WTC11 (cell line): ENCODE results near the gene DUS1L. TPM values are rescaled to one million over a fixed set of nuclear protein-coding genes. Genes with fewer than 3 reads are reported as not detected.

Source experiments
- ATAC-seq: fragments of 200-7000 bp; cut with Tn5 transposase; 2 replicates; pipeline ENCODE4 v1.10.0; 2021; ENCODE audit warnings: mild to moderate bottlenecking, moderate library complexity
- CTCF ChIA-PET: fragments of 300-600 bp; sonication (Branson Sonifier 250); formaldehyde crosslinking; loops from one replicate; lab custom pipeline; 2021; ENCODE audit warnings: antibody characterized with exemption; lab: Charles Lee
- POLR2A ChIA-PET: fragments of 350-600 bp; sonication (Branson Sonifier 250); formaldehyde crosslinking; loops from one replicate; lab custom pipeline; 2021; ENCODE audit warnings: antibody characterized with exemption; lab: Charles Lee
- DNase-seq: peaks from one replicate; pipeline ENCODE4 v3.0.0; 2021; ENCODE audit warnings: low spot score
- H3K27ac Mint-ChIP-seq: 2 replicates; pipeline ENCODE4 v1.8.0; 2021; ENCODE audit warnings: mixed read lengths
- H3K27me3 Mint-ChIP-seq: 2 replicates; pipeline ENCODE4 v1.8.0; 2021; ENCODE audit warnings: low read depth, mild to moderate bottlenecking, moderate library complexity, mixed read lengths
- H3K36me3 Mint-ChIP-seq: 2 replicates; pipeline ENCODE4 v1.8.0; 2021; ENCODE audit warnings: mixed read lengths
- H3K4me1 Mint-ChIP-seq: 2 replicates; pipeline ENCODE4 v1.8.0; 2022; ENCODE audit warnings: mixed read lengths
- H3K4me3 Mint-ChIP-seq: 2 replicates; pipeline ENCODE4 v1.8.0; 2021; ENCODE audit warnings: mild to moderate bottlenecking, moderate library complexity, mixed read lengths
- H3K9me3 Mint-ChIP-seq: 2 replicates; pipeline ENCODE4 v1.8.0; 2021; ENCODE audit warnings: mixed read lengths
- AFF4 ChIP-seq: sonication (generic); formaldehyde crosslinking; IDR thresholded peaks from 2 replicates; pipeline ENCODE4 v1.8.1; 2023; ENCODE audit warnings: mild to moderate bottlenecking, missing genetic modification reagents, borderline replicate concordance
- AR ChIP-seq: fragments of 250-450 bp; sonication (Bioruptor Pico); IDR thresholded peaks from 2 replicates; pipeline ENCODE4 v1.9.0; 2021; ENCODE audit warnings: mild to moderate bottlenecking
- ATF1 ChIP-seq: sonication (generic); formaldehyde crosslinking; IDR thresholded peaks from 2 replicates; pipeline ENCODE4 v1.8.1; 2023; ENCODE audit warnings: mild to moderate bottlenecking, moderate library complexity, missing genetic modification reagents
- CBFB ChIP-seq: sonication (generic); formaldehyde crosslinking; IDR thresholded peaks from 2 replicates; pipeline ENCODE4 v1.8.1; 2022; ENCODE audit warnings: mild to moderate bottlenecking, low read depth, missing genetic modification reagents
- ELF4 ChIP-seq: sonication (generic); formaldehyde crosslinking; IDR thresholded peaks from 2 replicates; pipeline ENCODE4 v1.8.1; 2022; ENCODE audit warnings: low read depth, mild to moderate bottlenecking, moderate library complexity, missing genetic modification reagents
- ESRRA ChIP-seq: sonication (generic); formaldehyde crosslinking; IDR thresholded peaks from 2 replicates; pipeline ENCODE4 v1.8.1; 2022; ENCODE audit warnings: mild to moderate bottlenecking, missing genetic modification reagents, borderline replicate concordance
- GRHL2 ChIP-seq: fragments of 250-450 bp; sonication (Bioruptor Pico); IDR thresholded peaks from 2 replicates; pipeline ENCODE4 v1.8.0; 2022; ENCODE audit warnings: mild to moderate bottlenecking, moderate library complexity; ENCODE audit not compliant: insufficient replicate concordance, severe bottlenecking
- IRF1 ChIP-seq: sonication (generic); formaldehyde crosslinking; IDR thresholded peaks from 2 replicates; pipeline ENCODE4 v1.8.0; 2023; ENCODE audit warnings: missing genetic modification reagents
- NFE2L1 ChIP-seq: sonication (generic); formaldehyde crosslinking; IDR thresholded peaks from 2 replicates; pipeline ENCODE4 v1.8.1; 2023; ENCODE audit warnings: missing genetic modification reagents
- NFYB ChIP-seq: sonication (generic); formaldehyde crosslinking; conservative IDR thresholded peaks from 2 replicates; pipeline ENCODE4 v1.8.0; 2022; ENCODE audit warnings: low read depth, missing genetic modification reagents
- NR2C2 ChIP-seq: sonication (generic); formaldehyde crosslinking; IDR thresholded peaks from 2 replicates; pipeline ENCODE4 v1.8.0; 2022; ENCODE audit warnings: mild to moderate bottlenecking, missing genetic modification reagents
- RORB ChIP-seq: fragments of 250-450 bp; sonication (Bioruptor Pico); IDR thresholded peaks from 2 replicates; pipeline ENCODE4 v1.9.0; 2021; ENCODE audit warnings: mild to moderate bottlenecking
- TP53 ChIP-seq: sonication (generic); formaldehyde crosslinking; IDR thresholded peaks from 2 replicates; pipeline ENCODE4 v1.8.1; 2023; ENCODE audit warnings: mild to moderate bottlenecking, missing genetic modification reagents
- ZNF121 ChIP-seq: sonication (generic); formaldehyde crosslinking; IDR thresholded peaks from 2 replicates; pipeline ENCODE4 v1.8.0; 2023; ENCODE audit warnings: missing genetic modification reagents
- ZNF138 ChIP-seq: sonication (generic); formaldehyde crosslinking; conservative IDR thresholded peaks from 2 replicates; pipeline ENCODE4 v1.8.1; 2022; ENCODE audit warnings: mild to moderate bottlenecking, moderate library complexity, missing genetic modification reagents
- ZNF317 ChIP-seq: sonication (generic); formaldehyde crosslinking; IDR thresholded peaks from 2 replicates; pipeline ENCODE4 v1.8.1; 2023; ENCODE audit warnings: low read depth, mild to moderate bottlenecking, moderate library complexity, missing genetic modification reagents, borderline replicate concordance
- ZNF423 ChIP-seq: fragments of 250-450 bp; sonication (Bioruptor Pico); IDR thresholded peaks from 2 replicates; pipeline ENCODE4 v2.1.2; 2022; ENCODE audit warnings: mild to moderate bottlenecking, moderate library complexity
- total RNA-seq: library from RNA; stranded (reverse); gene quantifications from 3 replicates; pipeline ENCODE4 v1.2.3, GENCODE V29; 2021
- TF ChIP-seq, protein P1 (sequence below): sonication (generic); formaldehyde crosslinking; IDR thresholded peaks from 2 replicates; pipeline ENCODE4 v1.8.0; 2023; ENCODE audit warnings: mild to moderate bottlenecking, missing genetic modification reagents
- TF ChIP-seq, protein P2 (sequence below): sonication (generic); formaldehyde crosslinking; IDR thresholded peaks from 2 replicates; pipeline ENCODE4 v1.8.0; 2022; ENCODE audit warnings: missing genetic modification reagents

Gene DUS1L
- total RNA-seq, 1 experiment from 2014 or later: 120 TPM

DNA sequence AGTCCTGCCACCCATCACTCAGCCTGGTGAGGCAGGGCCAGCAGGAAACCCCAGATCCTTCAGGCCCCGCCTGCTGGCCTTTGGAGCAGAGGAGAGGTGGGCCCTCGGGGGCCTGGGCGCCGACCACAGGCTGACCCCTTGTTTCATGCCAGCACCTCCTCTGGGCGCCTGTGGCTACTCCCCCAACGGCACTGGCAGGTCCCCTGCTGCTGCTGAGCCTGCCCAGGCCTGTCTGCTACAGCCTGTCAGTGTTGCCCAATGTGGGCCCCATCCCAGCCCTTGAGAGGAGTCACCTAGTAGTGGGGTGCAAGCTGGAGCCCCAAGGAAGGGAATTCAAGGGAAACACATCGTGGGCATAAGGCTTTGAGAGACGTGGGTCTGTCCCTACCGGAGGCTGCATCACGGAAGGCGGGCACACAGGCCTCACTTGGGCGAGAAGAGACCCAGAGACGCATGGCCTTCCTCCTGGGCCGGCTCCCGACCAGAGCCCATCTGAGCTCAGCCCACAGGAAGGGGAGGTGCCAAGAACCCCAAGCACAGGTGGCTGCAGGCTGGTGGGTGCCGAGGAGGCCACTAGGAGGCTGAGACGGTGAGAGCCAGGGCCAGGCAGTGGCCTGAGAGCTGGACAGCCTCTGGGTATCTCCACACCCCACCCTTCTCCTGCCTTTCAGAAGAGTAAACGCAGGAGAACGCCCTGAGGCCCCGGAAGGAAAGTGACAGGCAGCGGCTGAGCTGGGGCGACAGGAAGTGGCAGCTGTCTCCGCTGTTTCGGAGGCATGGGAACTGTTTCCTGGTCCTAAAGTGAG is 40.5 kb upstream of the DUS1L start (continued):
- TF ChIP-seq ZNF317 (CRISPR knock-in tag) (0 out of 2 replicates have a peak, but pooled peaks have one; percentile 13), TP53 (0 out of 2 replicates have a peak, but pooled peaks have one; percentile 35), RORB (CRISPR knock-in tag) (no peak), NFE2L1 (peak; percentile 54; the same call in 1 of the 2 replicates), CBFB (CRISPR knock-in tag) (0 out of 2 replicates have a peak, but pooled peaks have one; percentile 49), ATF1 (no peak), ESRRA (no peak), ZNF138 (CRISPR knock-in tag) (0 out of 2 replicates have a peak, but pooled peaks have one; percentile 44), GRHL2 (CRISPR knock-in tag) (no peak)
- TF ChIP-seq, protein P1, sequence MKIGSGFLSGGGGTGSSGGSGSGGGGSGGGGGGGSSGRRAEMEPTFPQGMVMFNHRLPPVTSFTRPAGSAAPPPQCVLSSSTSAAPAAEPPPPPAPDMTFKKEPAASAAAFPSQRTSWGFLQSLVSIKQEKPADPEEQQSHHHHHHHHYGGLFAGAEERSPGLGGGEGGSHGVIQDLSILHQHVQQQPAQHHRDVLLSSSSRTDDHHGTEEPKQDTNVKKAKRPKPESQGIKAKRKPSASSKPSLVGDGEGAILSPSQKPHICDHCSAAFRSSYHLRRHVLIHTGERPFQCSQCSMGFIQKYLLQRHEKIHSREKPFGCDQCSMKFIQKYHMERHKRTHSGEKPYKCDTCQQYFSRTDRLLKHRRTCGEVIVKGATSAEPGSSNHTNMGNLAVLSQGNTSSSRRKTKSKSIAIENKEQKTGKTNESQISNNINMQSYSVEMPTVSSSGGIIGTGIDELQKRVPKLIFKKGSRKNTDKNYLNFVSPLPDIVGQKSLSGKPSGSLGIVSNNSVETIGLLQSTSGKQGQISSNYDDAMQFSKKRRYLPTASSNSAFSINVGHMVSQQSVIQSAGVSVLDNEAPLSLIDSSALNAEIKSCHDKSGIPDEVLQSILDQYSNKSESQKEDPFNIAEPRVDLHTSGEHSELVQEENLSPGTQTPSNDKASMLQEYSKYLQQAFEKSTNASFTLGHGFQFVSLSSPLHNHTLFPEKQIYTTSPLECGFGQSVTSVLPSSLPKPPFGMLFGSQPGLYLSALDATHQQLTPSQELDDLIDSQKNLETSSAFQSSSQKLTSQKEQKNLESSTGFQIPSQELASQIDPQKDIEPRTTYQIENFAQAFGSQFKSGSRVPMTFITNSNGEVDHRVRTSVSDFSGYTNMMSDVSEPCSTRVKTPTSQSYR (CRISPR knock-in tag): 0 out of 2 replicates have a peak, but pooled peaks have one; percentile 31
- TF ChIP-seq, all 79 proteins: peak for 12

DNA sequence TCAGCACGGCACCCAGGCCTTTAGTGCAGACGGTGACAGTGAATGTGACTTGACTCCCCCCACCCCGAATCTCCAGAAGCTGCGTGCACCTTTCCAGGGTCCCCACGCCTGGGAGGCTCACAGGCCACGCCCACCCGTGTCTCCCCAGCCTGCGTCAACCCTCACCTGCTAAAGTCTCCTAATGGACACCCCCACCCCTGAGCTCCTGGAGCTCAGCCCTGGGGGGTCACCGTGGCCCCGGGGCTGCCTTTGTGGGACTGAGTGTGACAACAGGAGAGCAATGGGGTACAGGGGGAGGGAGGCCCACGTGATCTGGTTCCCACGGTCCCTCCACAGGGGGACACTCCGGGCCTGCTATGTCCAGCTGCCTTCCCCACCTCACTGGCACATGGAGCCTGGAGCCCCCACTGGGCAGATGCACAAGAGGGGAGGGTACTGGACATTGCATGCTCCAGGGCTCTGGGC is 39.8 kb upstream of the DUS1L start:
- ATAC-seq (no peak), DNase-seq (no peak)
- peaks cover 26% of the 10 kb centered on the region for H3K27me3 Mint-ChIP-seq
- H3K27ac Mint-ChIP-seq: no peak overlapping the region
- H3K4me1 Mint-ChIP-seq: peaks cover 48% of the 10 kb centered on the region
- CTCF ChIA-PET: interaction anchor here (0.6 to 2.8 kb wide), 29 partner anchors 7 to 167 kb away, joined by 3 to 25 read pairs (median 5); partner anchors contain the start of genes CCDC57, CENPX, CSNK1D and DCXR
- no peaks in the 10 kb centered on the region for H3K9me3 Mint-ChIP-seq
- POLR2A ChIA-PET: no interaction called here
- no peak overlapping the region for H3K4me3 Mint-ChIP-seq
- no peaks in the 10 kb centered on the region for H3K36me3 Mint-ChIP-seq
- TF ChIP-seq ZNF423 (CRISPR knock-in tag): no peak
- no peak for TF ChIP-seq ELF4 (CRISPR knock-in tag)
- TF ChIP-seq NR2C2: no peak
- no peak for TF ChIP-seq GRHL2 (CRISPR knock-in tag)
- no peak; the same call in 1 of the 2 replicates for TF ChIP-seq TP53
- TF ChIP-seq NFYB (CRISPR knock-in tag): no peak
- TF ChIP-seq AR (CRISPR knock-in tag): no peak
- no peak for TF ChIP-seq IRF1 (CRISPR knock-in tag)
- TF ChIP-seq ZNF121: no peak
- TF ChIP-seq, protein P2, sequence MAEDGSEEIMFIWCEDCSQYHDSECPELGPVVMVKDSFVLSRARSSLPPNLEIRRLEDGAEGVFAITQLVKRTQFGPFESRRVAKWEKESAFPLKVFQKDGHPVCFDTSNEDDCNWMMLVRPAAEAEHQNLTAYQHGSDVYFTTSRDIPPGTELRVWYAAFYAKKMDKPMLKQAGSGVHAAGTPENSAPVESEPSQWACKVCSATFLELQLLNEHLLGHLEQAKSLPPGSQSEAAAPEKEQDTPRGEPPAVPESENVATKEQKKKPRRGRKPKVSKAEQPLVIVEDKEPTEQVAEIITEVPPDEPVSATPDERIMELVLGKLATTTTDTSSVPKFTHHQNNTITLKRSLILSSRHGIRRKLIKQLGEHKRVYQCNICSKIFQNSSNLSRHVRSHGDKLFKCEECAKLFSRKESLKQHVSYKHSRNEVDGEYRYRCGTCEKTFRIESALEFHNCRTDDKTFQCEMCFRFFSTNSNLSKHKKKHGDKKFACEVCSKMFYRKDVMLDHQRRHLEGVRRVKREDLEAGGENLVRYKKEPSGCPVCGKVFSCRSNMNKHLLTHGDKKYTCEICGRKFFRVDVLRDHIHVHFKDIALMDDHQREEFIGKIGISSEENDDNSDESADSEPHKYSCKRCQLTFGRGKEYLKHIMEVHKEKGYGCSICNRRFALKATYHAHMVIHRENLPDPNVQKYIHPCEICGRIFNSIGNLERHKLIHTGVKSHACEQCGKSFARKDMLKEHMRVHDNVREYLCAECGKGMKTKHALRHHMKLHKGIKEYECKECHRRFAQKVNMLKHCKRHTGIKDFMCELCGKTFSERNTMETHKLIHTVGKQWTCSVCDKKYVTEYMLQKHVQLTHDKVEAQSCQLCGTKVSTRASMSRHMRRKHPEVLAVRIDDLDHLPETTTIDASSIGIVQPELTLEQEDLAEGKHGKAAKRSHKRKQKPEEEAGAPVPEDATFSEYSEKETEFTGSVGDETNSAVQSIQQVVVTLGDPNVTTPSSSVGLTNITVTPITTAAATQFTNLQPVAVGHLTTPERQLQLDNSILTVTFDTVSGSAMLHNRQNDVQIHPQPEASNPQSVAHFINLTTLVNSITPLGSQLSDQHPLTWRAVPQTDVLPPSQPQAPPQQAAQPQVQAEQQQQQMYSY (CRISPR knock-in tag): no peak
- no peak for TF ChIP-seq CBFB (CRISPR knock-in tag)
- no peak for TF ChIP-seq AFF4 (CRISPR knock-in tag)
